Stimulated activated naive CD4-positive, alpha-beta T cell treated with Interleukin-2 at 50 U/mL for 16 hours (primary cell): ENCODE results near the gene CDH18.
"Not testable (repeated sequence)": the region's sequence is repeated elsewhere in the genome, so short reads cannot be mapped to it uniquely, and the experiment has no call there.

Experiments
- DNase-seq: peaks from one replicate; lab custom pipeline; 2025; lab: John Stamatoyannopoulos, UW

The CDH18 gene

DNA sequence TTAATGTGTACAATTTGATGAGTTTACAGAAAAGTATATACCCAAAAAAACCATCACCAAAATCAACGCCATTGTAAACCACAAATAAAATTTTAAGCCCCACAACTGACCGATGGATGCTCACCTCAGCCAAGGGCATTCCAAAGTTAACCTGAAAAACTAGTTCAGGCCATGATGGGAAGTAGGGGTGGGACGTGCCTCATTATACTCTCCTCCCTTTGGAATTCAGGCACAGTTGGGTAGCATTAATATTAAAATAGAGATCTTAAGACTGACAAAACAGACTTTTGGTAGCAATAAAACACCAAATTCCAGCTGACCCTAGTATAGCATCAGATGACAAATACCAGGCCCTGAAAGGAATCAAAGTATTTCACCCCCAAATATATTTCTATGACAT lies 129.0 kb downstream of the CDH18 start:
- DNase-seq: no peak

DNA sequence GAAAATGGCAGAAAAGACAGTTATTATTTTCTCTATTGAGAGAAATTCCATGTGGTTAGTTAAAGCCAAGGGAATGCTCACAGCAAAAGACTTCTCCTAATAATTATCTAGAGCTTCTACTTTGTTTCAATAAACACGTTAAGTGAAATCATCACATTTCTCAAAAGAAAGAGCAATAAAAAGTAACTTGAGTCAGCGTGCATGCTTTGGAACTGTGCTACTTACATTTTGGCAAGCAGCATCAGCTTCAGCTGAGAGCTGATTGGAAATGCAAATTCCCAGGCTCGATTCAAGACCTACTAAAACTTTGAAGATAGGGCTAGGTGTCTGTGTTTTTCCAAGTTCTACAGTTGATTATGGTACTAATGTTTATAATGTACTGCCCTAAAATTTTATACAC lies 132.1 kb downstream of the CDH18 start:
- no peak for DNase-seq

GRCh38 chr5:19855453-19855852 lies 132.5 kb downstream of the CDH18 start:
- no peak for DNase-seq

GRCh38 chr5:19855031-19855430 lies 133.0 kb downstream of the CDH18 start:
- no peak for DNase-seq

DNA sequence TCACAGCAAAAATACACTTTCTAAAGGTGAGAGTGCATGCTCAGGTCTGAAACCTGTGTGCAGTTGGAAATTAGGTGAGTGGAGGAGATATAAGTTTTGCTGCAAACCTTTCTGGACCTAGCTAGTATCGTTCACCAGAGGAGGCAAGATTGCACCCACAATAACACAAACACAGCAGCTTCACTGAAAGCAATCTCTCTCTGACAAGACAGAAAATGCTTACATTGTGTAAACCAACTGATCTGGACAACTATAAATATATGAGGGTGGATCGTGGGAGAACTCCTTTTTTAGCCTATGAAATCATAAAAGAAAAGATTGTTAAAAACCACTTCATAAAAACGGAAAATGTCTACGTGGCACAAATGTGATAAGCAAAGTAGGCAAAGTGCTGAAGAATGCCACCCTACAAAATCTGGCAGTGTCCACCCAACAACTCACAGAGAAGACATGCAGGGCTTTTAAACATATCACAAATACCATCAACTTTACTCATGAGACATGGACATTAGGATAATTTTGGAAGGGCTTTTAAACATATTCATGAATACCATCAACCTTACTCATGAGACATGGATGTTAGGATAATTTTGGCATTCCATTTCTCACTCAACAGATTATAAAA lies 134.3 kb downstream of the CDH18 start:
- no peak for DNase-seq

- DNase-seq: no peak
Measured at GRCh38 chr5:19837536-19838174, 150.3 kb downstream of the CDH18 start.

GRCh38 chr5:19835442-19835841 lies 152.6 kb downstream of the CDH18 start:
- no peak for DNase-seq

GRCh38 chr5:19812720-19813119 lies 175.3 kb downstream of the CDH18 start:
- DNase-seq: not testable (repeated sequence)

DNA sequence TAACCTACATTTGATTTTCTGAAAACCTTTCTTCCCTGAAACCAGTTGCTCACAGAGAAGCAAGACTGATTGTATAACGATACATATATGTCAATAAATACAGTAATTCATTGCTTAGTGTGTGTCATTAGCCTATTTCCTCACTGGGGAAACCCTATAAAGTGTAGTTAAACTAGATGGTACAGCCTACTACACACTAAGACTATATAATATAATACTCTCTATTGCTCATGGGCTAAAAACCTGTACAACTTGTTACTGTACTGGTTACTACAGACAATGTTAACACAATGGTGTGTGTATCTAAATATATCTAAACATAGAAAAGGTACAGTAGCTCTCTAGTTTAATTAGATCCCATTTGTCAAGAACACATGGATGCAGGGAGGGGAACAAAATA lies 181.2 kb downstream of the CDH18 start:
- no peak for DNase-seq

DNA sequence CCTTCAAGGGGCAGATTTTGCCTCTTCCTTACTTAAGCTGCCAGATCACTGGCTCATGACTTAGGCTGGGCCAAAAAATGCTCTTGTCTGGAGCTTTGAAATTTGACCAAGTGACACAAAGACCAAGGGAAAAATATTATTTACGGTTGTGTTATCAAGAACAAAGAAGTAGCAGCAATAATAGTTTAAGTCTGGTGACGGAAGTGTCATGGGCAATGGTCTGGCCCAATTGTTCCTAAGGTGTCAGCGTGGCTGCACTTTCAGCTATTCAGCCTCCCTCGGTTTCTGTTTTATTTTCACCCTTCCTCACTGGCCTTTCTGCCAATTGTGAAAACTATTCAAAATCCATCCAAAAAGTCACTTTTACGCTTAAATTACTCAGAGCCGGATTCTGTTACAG lies 185.3 kb downstream of the CDH18 start:
- DNase-seq: no peak

GRCh38 chr5:19795218-19795617 lies 192.8 kb downstream of the CDH18 start:
- DNase-seq: no peak

GRCh38 chr5:19790829-19791466 lies 197.1 kb downstream of the CDH18 start:
- no peak for DNase-seq

DNA sequence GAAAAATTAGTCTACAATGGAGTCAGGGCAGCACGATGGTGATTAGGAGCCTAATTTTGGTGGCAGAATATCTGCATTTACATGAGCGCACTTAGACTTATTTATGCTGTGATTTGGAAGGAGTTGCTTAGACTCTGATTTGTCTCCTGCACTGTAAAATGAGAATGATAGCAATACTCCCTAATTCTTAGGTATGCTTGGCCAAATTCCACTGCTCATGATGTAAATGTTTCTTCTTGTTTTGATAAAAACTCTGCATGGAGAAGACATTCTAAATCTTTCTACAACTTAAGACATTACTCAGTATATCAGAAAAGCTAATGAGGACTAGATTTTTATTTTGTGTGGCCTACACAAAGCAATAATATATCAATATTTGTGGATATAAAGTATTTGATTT lies 205.4 kb downstream of the CDH18 start:
- DNase-seq: no peak

DNA sequence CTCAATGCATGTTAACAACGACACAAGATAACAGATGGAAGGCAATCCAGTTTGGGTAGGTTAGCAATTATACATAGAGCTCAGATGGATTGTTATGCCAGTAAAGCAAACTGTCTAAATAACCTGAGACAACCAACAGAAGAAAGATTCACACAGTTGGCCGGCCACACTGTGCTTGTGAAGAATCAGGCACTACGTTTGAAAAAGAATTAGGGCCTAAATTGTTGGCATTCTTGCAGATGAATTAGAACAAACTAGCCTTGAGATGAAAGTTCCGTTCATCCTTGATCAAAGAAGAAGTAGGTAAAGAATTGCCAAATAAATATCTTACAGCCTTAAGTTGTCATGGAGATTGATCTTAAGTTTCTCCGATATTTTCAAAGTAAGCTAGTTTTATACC lies 210.6 kb downstream of the CDH18 start:
- no peak for DNase-seq

GRCh38 chr5:19776886-19777285 lies 211.1 kb downstream of the CDH18 start:
- not testable (repeated sequence) for DNase-seq

DNA sequence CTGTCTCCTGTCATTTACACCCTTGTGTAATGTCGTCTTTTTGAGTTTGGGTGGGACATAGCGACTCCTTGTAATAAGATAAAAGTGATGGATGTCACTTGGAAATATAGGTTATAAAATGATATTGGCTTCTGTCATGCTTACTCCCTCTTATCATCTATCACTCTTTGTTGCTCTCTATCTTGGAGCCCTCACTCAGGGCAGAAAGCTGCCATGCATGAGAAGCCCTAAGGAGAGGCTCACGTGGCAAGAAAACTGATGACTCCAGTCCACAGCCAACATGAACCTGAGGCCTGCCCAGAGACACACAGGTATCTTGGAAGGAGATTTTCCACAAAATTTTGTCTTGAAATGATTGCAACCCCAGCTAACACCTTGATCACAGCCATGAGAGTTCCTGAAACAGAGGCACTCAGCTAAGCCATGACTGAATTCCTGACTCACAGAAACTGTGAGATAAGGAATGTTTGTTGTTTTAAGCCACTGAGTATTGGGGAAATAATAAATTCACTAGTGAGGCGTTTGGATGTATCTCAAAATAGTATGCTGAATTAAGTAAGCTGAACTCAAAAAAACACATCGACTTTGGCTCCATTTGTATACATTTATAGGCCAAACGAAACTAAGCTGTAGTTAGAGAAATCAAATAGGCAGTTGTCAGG lies 216.7 kb downstream of the CDH18 start:
- no peak for DNase-seq

DNA sequence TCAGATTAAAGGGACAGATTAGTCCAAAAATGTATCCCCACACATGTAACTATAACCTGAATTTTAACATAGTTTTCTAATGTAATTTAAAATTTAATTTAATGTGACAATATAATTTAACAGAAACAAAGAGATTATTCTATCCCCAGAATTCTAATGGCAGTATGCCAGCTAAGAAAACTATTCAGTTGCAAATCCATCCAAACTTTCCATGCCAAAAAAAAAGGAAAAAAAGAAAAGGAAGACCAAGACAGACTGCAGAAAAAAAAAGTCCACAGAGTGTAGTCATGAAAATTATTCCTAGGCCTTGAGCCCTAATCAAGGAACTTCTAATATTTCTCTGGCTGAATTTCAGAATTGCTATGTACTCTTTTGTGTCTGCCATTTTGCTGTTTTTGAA lies 217.6 kb downstream of the CDH18 start:
- DNase-seq: no peak

- no peak for DNase-seq
Measured at GRCh38 chr5:19767987-19768386, 220.0 kb downstream of the CDH18 start.

DNA sequence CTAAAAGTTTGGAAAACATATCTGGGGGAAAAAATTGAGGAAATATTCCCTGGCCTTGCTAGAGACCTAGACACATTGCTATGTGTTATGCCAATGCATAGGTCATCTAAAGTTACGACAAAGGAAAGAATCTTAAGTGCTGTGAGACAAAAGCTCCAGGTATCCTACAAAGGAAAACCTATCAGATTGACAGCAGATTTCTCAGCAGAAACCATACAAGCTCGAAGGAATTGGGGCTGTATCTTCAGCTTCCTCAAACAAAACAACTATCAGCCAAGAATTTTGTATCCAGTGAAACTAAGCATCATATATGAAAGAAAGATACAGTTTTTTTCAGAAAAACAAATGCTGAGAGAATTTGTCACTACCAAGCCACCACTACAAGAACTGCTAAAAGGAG lies 234.4 kb downstream of the CDH18 start:
- DNase-seq: no peak

DNA sequence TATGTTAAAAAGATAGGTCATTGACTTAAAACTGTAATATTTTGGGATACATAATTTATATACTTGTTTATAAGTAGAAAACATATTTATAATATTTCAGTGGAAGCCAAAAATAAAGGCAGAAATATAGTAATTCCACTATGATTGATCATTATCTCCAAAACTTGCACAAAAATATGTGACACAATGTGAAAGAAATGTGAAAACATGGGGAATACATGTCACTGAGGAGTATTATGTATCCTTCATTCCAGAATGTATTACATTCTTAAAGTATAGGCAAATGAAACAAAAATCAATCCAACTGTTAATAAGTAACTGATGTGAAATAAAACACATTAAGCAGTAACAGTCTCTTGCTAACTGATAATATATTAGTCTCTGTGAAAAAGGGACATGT lies 236.7 kb downstream of the CDH18 start:
- no peak for DNase-seq

GRCh38 chr5:19745247-19745646 lies 242.8 kb downstream of the CDH18 start:
- no peak for DNase-seq

GRCh38 chr5:19739671-19740070 lies 248.3 kb downstream of the CDH18 start:
- DNase-seq: no peak

DNA sequence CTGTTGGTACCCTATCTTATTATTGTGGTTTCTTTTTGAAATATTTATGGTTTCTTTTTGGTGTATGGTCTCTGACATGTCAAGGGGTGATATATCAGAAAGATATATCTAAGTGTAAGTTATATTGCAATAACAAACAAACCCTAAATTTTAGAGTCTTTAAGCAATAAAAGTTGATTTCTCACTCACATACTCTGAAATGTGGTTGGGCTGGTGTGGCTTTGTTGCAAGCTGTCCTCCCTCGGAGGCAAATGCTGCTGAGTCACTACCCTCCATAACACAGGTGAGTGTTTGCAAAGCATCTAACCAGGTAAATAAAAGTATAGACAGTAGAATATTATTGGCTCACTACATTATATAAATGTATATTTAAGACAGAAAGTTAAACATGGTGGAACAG lies 253.2 kb downstream of the CDH18 start:
- no peak for DNase-seq
